HFFc6 (cell line): Measurements from ENCODE around the gene COG5. TPM values are rescaled to one million over a fixed set of nuclear protein-coding genes. Genes with fewer than 3 reads are reported as not detected.

ENCODE experiments used
- DNase-seq: peaks from one replicate; pipeline ENCODE4 v3.0.0-alpha.2; 2018
- H3K27ac Mint-ChIP-seq: 2 replicates; pipeline ENCODE4 v1.8.0; 2020; ENCODE audit warnings: mild to moderate bottlenecking, mixed read lengths
- H3K27me3 Mint-ChIP-seq: 2 replicates; pipeline ENCODE4 v1.8.0; 2021; ENCODE audit warnings: mild to moderate bottlenecking, moderate library complexity, mixed read lengths; ENCODE audit not compliant: insufficient read depth
- H3K36me3 Mint-ChIP-seq: 2 replicates; pipeline ENCODE4 v1.8.0; 2021; ENCODE audit warnings: low read depth, mixed read lengths
- H3K4me1 Mint-ChIP-seq: 2 replicates; pipeline ENCODE4 v1.8.0; 2020; ENCODE audit warnings: low read depth, mixed read lengths
- H3K4me3 Mint-ChIP-seq: 2 replicates; pipeline ENCODE4 v1.8.0; 2020; ENCODE audit warnings: mild to moderate bottlenecking, moderate library complexity, mixed read lengths
- H3K9me3 Mint-ChIP-seq: 2 replicates; pipeline ENCODE4 v1.8.0; 2020; ENCODE audit warnings: mild to moderate bottlenecking, mixed read lengths
- CTCF ChIP-seq: fragments of 200-600 bp; sonication (generic); IDR thresholded peaks from 2 replicates; pipeline ENCODE4 v1.5.0; 2021; ENCODE audit warnings: antibody characterized with exemption, mild to moderate bottlenecking
- total RNA-seq, 6 experiments: library from RNA; stranded (reverse); fragmentation: NEBNext Ultra II Directional; extraction: Animal tissue kit (Norgen Biotek cat#: 25700); gene quantifications; 2 replicates in 1 of 6; 3 replicates in 5 of 6; pipeline ENCODE4 v1.2.3, GENCODE V29; 2021

The COG5 gene
- total RNA-seq, 6 experiments from 2014 or later: 25.6 to 34.8 (median 31.6) TPM

- no peak for DNase-seq
- Mint-ChIP-seq H3K27me3 (no peaks in the 10 kb centered on the region), H3K9me3 (no peaks in the 10 kb centered on the region), H3K4me3 (no peak overlapping the region), H3K4me1 (peaks cover 24% of the 10 kb centered on the region), H3K27ac (no peak overlapping the region), H3K36me3 (peaks cover 7% of the 10 kb centered on the region; the same call in 1 of the 2 replicates)
- TF ChIP-seq CTCF: no peak
These were observed 250.4 kb downstream of the COG5 start for GRCh38 chr7:107313355-107313754.

DNA sequence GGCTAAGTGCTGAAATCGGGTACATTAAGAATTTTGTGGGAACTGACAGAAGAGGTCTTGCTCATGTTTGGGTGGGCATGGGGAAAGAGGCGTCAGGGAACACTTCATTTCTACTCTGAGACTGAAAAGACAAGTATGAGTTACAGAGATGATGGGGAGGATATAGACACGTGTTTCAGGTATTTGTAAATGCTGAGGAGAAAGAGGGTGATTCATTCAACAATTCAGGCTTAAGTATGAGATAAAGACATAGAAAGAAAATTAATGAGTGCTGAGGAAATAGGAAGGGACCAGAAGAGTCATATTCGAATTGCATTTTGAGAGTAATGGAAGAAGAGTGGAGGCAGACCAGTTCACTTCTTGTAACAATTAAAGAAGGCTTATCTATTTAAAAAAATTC is 251.3 kb downstream of the COG5 start:
- Mint-ChIP-seq H3K9me3 (no peaks in the 10 kb centered on the region), H3K27me3 (no peaks in the 10 kb centered on the region), H3K27ac (no peak overlapping the region), H3K4me1 (peaks cover 19% of the 10 kb centered on the region), H3K36me3 (peaks cover 7% of the 10 kb centered on the region; the same call in 1 of the 2 replicates), H3K4me3 (no peak overlapping the region)
- TF ChIP-seq CTCF: no peak
- DNase-seq: no peak

- DNase-seq: no peak
- peaks cover 19% of the 10 kb centered on the region for H3K4me1 Mint-ChIP-seq
- no peaks in the 10 kb centered on the region for H3K27me3 Mint-ChIP-seq
- no peaks in the 10 kb centered on the region for H3K9me3 Mint-ChIP-seq
- no peaks in the 10 kb centered on the region for H3K36me3 Mint-ChIP-seq
- no peak overlapping the region for H3K27ac Mint-ChIP-seq
- H3K4me3 Mint-ChIP-seq: no peak overlapping the region
- no peak for TF ChIP-seq CTCF
These were observed 254.4 kb downstream of the COG5 start for GRCh38 chr7:107309296-107309695.

- Mint-ChIP-seq H3K4me3 (no peak overlapping the region), H3K4me1 (no peaks in the 10 kb centered on the region), H3K27ac (no peak overlapping the region), H3K36me3 (no peaks in the 10 kb centered on the region), H3K9me3 (no peaks in the 10 kb centered on the region), H3K27me3 (no peaks in the 10 kb centered on the region)
- TF ChIP-seq CTCF: no peak
- no peak for DNase-seq
These were observed 259.1 kb downstream of the COG5 start for GRCh38 chr7:107304636-107305035.

GRCh38 chr7:107304063-107304462 is 259.7 kb downstream of the COG5 start:
- Mint-ChIP-seq H3K27ac (no peak overlapping the region), H3K4me3 (no peak overlapping the region), H3K9me3 (no peaks in the 10 kb centered on the region), H3K36me3 (no peaks in the 10 kb centered on the region), H3K27me3 (no peaks in the 10 kb centered on the region), H3K4me1 (no peaks in the 10 kb centered on the region)
- DNase-seq: no peak
- TF ChIP-seq CTCF: no peak
